NB4 (cell line): ENCODE results near the gene TTC22.

ENCODE experiments used
- CTCF ChIP-seq: IDR thresholded peaks from one replicate; pipeline ENCODE4 v1.5.1; 2012; ENCODE audit warnings: low read depth, low read length
- POLR2A ChIP-seq: IDR thresholded peaks from 2 replicates; pipeline ENCODE4 v1.6.1; 2011; ENCODE audit warnings: mild to moderate bottlenecking; ENCODE audit not compliant: insufficient read length; ENCODE audit errors: extremely low read depth

- no peak for TF ChIP-seq CTCF
- TF ChIP-seq POLR2A = no peak
Observed at GRCh38 chr1:54758678-54759348, 42.3 kb downstream of the TTC22 start.
